Spinal cord (tissue), 4 donors: ENCODE measurements around the gene SV2A. TPM values are rescaled to one million over a fixed set of nuclear protein-coding genes. Genes with fewer than 3 reads are reported as not detected.

ENCODE experiments used
- polyA plus RNA-seq, 2 donors: library from polyadenylated mRNA; unstranded; fragments of 120-200 nt; gene quantifications; one replicate each; pipeline ENCODE4 v1.2.1, GENCODE V29; 2013; ENCODE audit not compliant: insufficient read length in 2 of 2
- total RNA-seq, 2 donors: library from RNA; depleted of rRNA in 1 of 2; stranded (reverse); fragments of 120-200 nt in 1 of 2; fragments of >200 nt in 1 of 2; gene quantifications; one replicate each; pipeline versions ENCODE4 v1.2.3 to v1.2.4, GENCODE V29; 2013 to 2014

The SV2A gene
- total and polyA plus RNA-seq, 4 donors: 31.3 to 172 (median 123) TPM

Other genes with a start within 250 kb of the SV2A start
- 10 to 100 TPM; 13.8 to 18.2 TPM for gene FCGR1A, start 135.2 kb downstream of the SV2A start, total RNA-seq
- gene FCGR1A, start 135.2 kb downstream of the SV2A start, polyA plus RNA-seq: 10 to 100 TPM; 15.3 to 24.0 TPM
- gene BOLA1, start 18.3 kb downstream of the SV2A start, total RNA-seq: 10 to 100 TPM; 10.7 to 31.0 TPM
- 10 to 100 TPM; 24.6 to 25.2 TPM for gene BOLA1, start 18.3 kb downstream of the SV2A start, polyA plus RNA-seq
- 10 to 100 TPM; 11.2 to 11.9 TPM for gene SF3B4, start 10.0 kb upstream of the SV2A start, total RNA-seq
- gene SF3B4, start 10.0 kb upstream of the SV2A start, polyA plus RNA-seq: 10 to 100 TPM; 56.8 to 58.9 TPM
- 1 to 10 TPM; 6.3 to 7.9 TPM for gene MTMR11, start 19.0 kb upstream of the SV2A start, total RNA-seq
- 10 to 100 TPM; 19.2 to 20.8 TPM for gene MTMR11, start 19.0 kb upstream of the SV2A start, polyA plus RNA-seq
- 10 to 100 TPM; 15.2 to 17.2 TPM for gene OTUD7B, start 92.9 kb upstream of the SV2A start, total RNA-seq
- gene OTUD7B, start 92.9 kb upstream of the SV2A start, polyA plus RNA-seq: 10 to 100 TPM; 14.4 to 14.5 TPM
- 100 to 1,000 TPM in 1 of 2 donors, 10 to 100 TPM in 1; 67.4 to 102 TPM for gene VPS45, start 149.9 kb upstream of the SV2A start, total RNA-seq
- gene VPS45, start 149.9 kb upstream of the SV2A start, polyA plus RNA-seq: 10 to 100 TPM; 75.8 to 78.8 TPM
- gene PLEKHO1, start 232.1 kb upstream of the SV2A start, total RNA-seq: 10 to 100 TPM; 38.4 to 47.0 TPM
- gene PLEKHO1, start 232.1 kb upstream of the SV2A start, polyA plus RNA-seq: 100 to 1,000 TPM in 1 of 2 donors, 10 to 100 TPM in 1; 93.8 to 102 TPM